ENCODE data around the gene ANGPTL4. TPM values are rescaled to one million over a fixed set of nuclear protein-coding genes. Genes with fewer than 3 reads are reported as not detected.
"Not testable (repeated sequence)": the region's sequence is repeated elsewhere in the genome, so short reads cannot be mapped to it uniquely, and the experiment has no call there.

Gene ANGPTL4
- total RNA-seq, 2 experiments from 2014 or later: not detected

DNA sequence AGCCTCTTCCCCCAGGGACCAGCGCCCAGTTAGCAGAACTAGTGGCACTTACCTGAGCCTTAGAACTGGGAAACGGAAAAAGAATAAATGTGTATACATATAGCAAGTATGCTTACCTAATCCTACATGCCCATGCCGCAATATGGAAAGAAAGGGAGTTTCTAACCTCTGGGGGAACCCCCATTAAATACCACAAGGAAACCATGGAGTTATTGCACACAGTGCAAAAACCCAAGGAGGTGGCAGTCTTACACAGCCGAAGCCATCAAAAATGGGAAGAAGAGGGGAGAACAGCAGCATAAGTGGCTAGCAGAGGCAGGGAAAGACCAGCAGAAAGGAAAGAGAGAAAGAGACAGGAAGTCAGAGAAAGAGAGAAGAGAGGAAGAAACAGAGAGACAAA lies 20.6 kb downstream of the ANGPTL4 start:
- DNase-seq; ATAC-seq (ENCODE audit: poor library complexity); H3K4me3 ChIP-seq (ENCODE audit: low read length); intact Hi-C loops (cut with DNase I, micrococcal nuclease); H3K36me3 Mint-ChIP-seq (ENCODE audit: low read depth); H3K27me3 ChIP-seq (ENCODE audit: control insufficient read depth in 1 of 2, insufficient read depth in 2 of 2, low read length in 2 of 2); H3K27me3 Mint-ChIP-seq; H3K4me1 Mint-ChIP-seq (ENCODE audit: low read depth); CTCF ChIA-PET; H3K27ac ChIP-seq (ENCODE audit: low read depth in 1 of 2, low read length in 2 of 2); H3K4me1 ChIP-seq (ENCODE audit: insufficient read depth, low read length); H3K27ac Mint-ChIP-seq; POLR2A ChIA-PET; H3K9me3 Mint-ChIP-seq; H3K9me3 ChIP-seq (ENCODE audit: control insufficient read depth in 1 of 2, insufficient read depth in 1 of 2, low read length in 2 of 2); H3K36me3 ChIP-seq (ENCODE audit: insufficient read depth, low read length); H3K4me3 Mint-ChIP-seq: not testable (repeated sequence)

DNA sequence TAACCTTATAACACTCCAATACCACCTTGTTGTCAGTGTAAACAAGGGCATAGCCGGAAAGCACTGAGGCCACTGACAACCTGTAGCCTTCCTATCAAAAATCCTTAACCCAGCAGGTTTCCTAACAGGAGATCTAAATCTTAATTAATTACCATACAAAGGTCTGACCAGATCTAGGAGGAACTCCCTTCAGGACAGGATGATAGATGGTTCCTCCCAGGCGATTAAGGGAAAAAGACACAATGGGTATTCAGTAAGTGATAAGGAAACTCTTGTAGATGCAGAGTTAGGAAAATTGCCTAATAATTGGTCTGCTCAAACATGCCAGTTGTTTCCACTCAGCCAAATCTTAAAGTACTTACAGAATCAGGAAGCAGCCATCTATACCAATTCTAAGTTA lies 21.1 kb downstream of the ANGPTL4 start:
- H3K27me3 ChIP-seq (ENCODE audit: control insufficient read depth in 1 of 2, insufficient read depth in 2 of 2, low read length in 2 of 2); H3K9me3 ChIP-seq (ENCODE audit: control insufficient read depth in 1 of 2, insufficient read depth in 1 of 2, low read length in 2 of 2); ATAC-seq (ENCODE audit: poor library complexity); H3K27ac Mint-ChIP-seq; H3K4me1 Mint-ChIP-seq (ENCODE audit: low read depth); H3K27ac ChIP-seq (ENCODE audit: low read depth in 1 of 2, low read length in 2 of 2); H3K4me1 ChIP-seq (ENCODE audit: insufficient read depth, low read length); H3K9me3 Mint-ChIP-seq; H3K27me3 Mint-ChIP-seq; H3K4me3 ChIP-seq (ENCODE audit: low read length); POLR2A ChIA-PET; H3K4me3 Mint-ChIP-seq; H3K36me3 ChIP-seq (ENCODE audit: insufficient read depth, low read length); CTCF ChIA-PET; DNase-seq; H3K36me3 Mint-ChIP-seq (ENCODE audit: low read depth): not testable (repeated sequence)
- intact Hi-C loops (cut with DNase I, micrococcal nuclease): loop anchor here in 1 of 2 experiments (5.0 kb wide), 1 partner anchor 178 kb away; the partner anchor contains the start of gene CERS4

DNA sequence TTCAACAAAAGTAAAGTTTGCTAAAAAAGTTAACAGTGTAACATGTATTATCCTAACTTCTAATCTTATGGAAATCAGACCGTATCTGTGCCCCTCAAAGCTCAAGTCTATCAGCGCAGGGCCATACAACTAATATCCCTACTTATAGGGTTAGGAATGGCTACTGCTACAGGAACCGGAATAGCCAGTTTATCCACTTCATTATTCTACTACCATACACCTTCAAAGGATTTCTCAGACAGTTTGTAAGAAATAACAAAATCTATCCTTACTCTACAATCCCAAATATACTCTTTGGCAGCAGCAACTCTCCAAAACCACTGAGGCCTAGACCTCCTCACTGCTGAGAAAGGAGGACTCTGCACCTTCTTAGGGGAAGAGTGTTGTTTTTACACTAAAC lies 21.6 kb downstream of the ANGPTL4 start:
- H3K27me3 Mint-ChIP-seq; H3K4me3 ChIP-seq (ENCODE audit: low read length); H3K9me3 Mint-ChIP-seq; H3K27ac ChIP-seq (ENCODE audit: low read depth in 1 of 2, low read length in 2 of 2); H3K27ac Mint-ChIP-seq; DNase-seq; H3K4me1 ChIP-seq (ENCODE audit: insufficient read depth, low read length); H3K4me1 Mint-ChIP-seq (ENCODE audit: low read depth); H3K9me3 ChIP-seq (ENCODE audit: control insufficient read depth in 1 of 2, insufficient read depth in 1 of 2, low read length in 2 of 2); H3K36me3 Mint-ChIP-seq (ENCODE audit: low read depth); H3K4me3 Mint-ChIP-seq; H3K36me3 ChIP-seq (ENCODE audit: insufficient read depth, low read length); CTCF ChIA-PET; POLR2A ChIA-PET; ATAC-seq (ENCODE audit: poor library complexity); H3K27me3 ChIP-seq (ENCODE audit: control insufficient read depth in 1 of 2, insufficient read depth in 2 of 2, low read length in 2 of 2): not testable (repeated sequence)
- intact Hi-C loops (cut with DNase I, micrococcal nuclease): loop anchor here in 1 of 2 experiments (5.0 kb wide), 1 partner anchor 178 kb away; the partner anchor contains the start of gene CERS4

DNA sequence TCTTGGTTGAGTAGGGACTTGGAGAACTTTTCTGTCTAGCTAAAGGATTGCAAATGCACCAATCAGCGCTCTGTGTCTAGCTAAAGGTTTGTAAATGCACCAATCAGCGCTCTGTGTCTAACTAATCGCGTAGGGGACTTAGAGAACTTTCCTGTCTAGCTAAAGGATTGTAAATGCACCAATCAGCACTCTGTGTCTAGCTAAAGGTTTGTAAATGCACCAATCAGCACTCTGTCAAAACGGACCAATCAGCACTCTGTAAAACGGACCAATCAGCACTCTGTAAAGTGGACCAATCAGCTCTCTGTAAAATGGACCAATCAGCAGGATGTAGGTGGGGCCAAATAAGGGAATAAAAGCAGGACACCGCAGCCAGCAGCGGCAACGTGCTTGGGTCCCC lies 22.5 kb downstream of the ANGPTL4 start:
- ATAC-seq (ENCODE audit: poor library complexity); H3K4me3 ChIP-seq (ENCODE audit: low read length); H3K27me3 ChIP-seq (ENCODE audit: control insufficient read depth in 1 of 2, insufficient read depth in 2 of 2, low read length in 2 of 2); DNase-seq; H3K36me3 Mint-ChIP-seq (ENCODE audit: low read depth); CTCF ChIA-PET; H3K4me3 Mint-ChIP-seq; H3K9me3 ChIP-seq (ENCODE audit: control insufficient read depth in 1 of 2, insufficient read depth in 1 of 2, low read length in 2 of 2); H3K27ac Mint-ChIP-seq; H3K27ac ChIP-seq (ENCODE audit: low read depth in 1 of 2, low read length in 2 of 2); POLR2A ChIA-PET; H3K36me3 ChIP-seq (ENCODE audit: insufficient read depth, low read length); H3K9me3 Mint-ChIP-seq; H3K27me3 Mint-ChIP-seq: not testable (repeated sequence)
- peaks cover 14% of the 10 kb centered on the region for H3K4me1 Mint-ChIP-seq (ENCODE audit: low read depth)
- intact Hi-C loops (cut with DNase I, micrococcal nuclease): loop anchor here in 1 of 2 experiments (5.0 kb wide), 1 partner anchor 179 kb away; the partner anchor contains the start of gene CERS4
- H3K4me1 ChIP-seq (ENCODE audit: insufficient read depth, low read length): peaks cover 15% of the 10 kb centered on the region

DNA sequence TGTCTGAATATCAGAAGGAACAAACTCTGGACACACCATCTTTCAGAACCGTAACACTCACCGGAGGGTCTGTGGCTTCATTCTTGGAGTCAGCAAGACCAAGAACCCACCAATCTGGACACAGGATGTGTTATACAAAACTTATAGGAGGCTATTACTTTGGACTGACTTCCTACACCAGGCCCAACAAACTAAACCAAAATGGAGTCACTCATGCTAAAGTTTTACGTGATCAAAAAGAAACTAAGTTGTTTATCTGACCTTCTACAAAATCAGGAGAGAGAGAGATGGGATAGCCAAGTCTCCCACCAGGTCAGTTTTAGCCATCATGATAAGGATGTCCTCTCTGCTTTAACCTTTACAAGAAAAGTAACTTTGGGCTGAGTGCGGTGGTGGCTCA lies 23.0 kb downstream of the ANGPTL4 start:
- Mint-ChIP-seq H3K27me3 (no peaks in the 10 kb centered on the region), H3K4me1 (ENCODE audit: low read depth) (peaks cover 19% of the 10 kb centered on the region), H3K9me3 (no peaks in the 10 kb centered on the region), H3K27ac (no peak overlapping the region), H3K4me3 (peak overlapping the region; percentile 71), H3K36me3 (ENCODE audit: low read depth) (no peaks in the 10 kb centered on the region)
- H3K9me3 ChIP-seq (ENCODE audit: control insufficient read depth in 1 of 2, insufficient read depth in 1 of 2, low read length in 2 of 2): no peaks in the 10 kb centered on the region
- no peak overlapping the region for H3K4me3 ChIP-seq (ENCODE audit: low read length)
- intact Hi-C loops (cut with DNase I, micrococcal nuclease): loop anchor here in 1 of 2 experiments (5.0 kb wide), 1 partner anchor 180 kb away; the partner anchor contains the start of gene CERS4
- peaks cover 20% of the 10 kb centered on the region for H3K4me1 ChIP-seq (ENCODE audit: insufficient read depth, low read length)
- no peak for TF ChIP-seq CTCF (IDR thresholded peaks at IDR 0.05)
- no peaks in the 10 kb centered on the region for H3K36me3 ChIP-seq (ENCODE audit: insufficient read depth, low read length)
- no peak for DNase-seq
- no peaks in the 10 kb centered on the region for H3K27me3 ChIP-seq (ENCODE audit: control insufficient read depth in 1 of 2, insufficient read depth in 2 of 2, low read length in 2 of 2)
- no peak for ATAC-seq (ENCODE audit: poor library complexity)
- no peak overlapping the region for H3K27ac ChIP-seq (ENCODE audit: low read depth in 1 of 2, low read length in 2 of 2)
- ChIA-PET CTCF (no interaction called here), POLR2A (interaction anchor here (0.9 kb wide), 1 partner anchor 255 kb away, joined by 3 read pairs; no protein-coding TSS in a partner anchor)
